ENCODE results near the gene MAPT. TPM values are rescaled to one million over a fixed set of nuclear protein-coding genes. Genes with fewer than 3 reads are reported as not detected.

The MAPT gene
- total and polyA plus RNA-seq, 4 experiments from 2014 or later = 0.22 to 2.1 (median 1.1) TPM

GRCh38 chr17:45915263-45915662 lies 20.9 kb downstream of the MAPT start:
- Mint-ChIP-seq H3K27me3 (peaks cover 3 to 15% of the 10 kb centered on the region in 2 donors), H3K27ac (peak overlapping the region in 1 of 7 donors; percentile 1), H3K4me3 (no peak overlapping the region), H3K9me3 (peaks cover 0 to 10% (median 3%) of the 10 kb centered on the region in 8 donors), H3K36me3 (peaks cover 2 to 8% of the 10 kb centered on the region in 2 donors), H3K4me1 (peaks cover 0 to 4% (median under 1%) of the 10 kb centered on the region in 4 donors)
- intact Hi-C loops (cut with micrococcal nuclease) = no loop called here
- no peak for DNase-seq
- Histone ChIP-seq H3K36me3 (ENCODE audit: insufficient read depth, low read length) (no peaks in the 10 kb centered on the region), H3K27ac (ENCODE audit: low read depth, low read length) (no peak overlapping the region), H3K27me3 (ENCODE audit: insufficient read depth, low read length) (no peaks in the 10 kb centered on the region), H3K9me3 (ENCODE audit: control insufficient read depth in 1 of 2, low read length in 2 of 2) (no peaks in the 10 kb centered on the region), H3K4me3 (ENCODE audit: low read length in 2 of 2) (no peak overlapping the region), H3K4me1 (ENCODE audit: insufficient read depth, low read length) (no peaks in the 10 kb centered on the region)
- CTCF ChIA-PET (ENCODE audit: partially characterized antibody) = no interaction called here
- POLR2A ChIA-PET (ENCODE audit: partially characterized antibody) = no interaction called here

GRCh38 chr17:45917081-45917480 lies 22.7 kb downstream of the MAPT start:
- Histone ChIP-seq H3K36me3 (ENCODE audit: insufficient read depth, low read length) (no peaks in the 10 kb centered on the region), H3K4me3 (ENCODE audit: low read length in 2 of 2) (no peak overlapping the region), H3K27me3 (ENCODE audit: insufficient read depth, low read length) (no peaks in the 10 kb centered on the region), H3K4me1 (ENCODE audit: insufficient read depth, low read length) (no peaks in the 10 kb centered on the region), H3K9me3 (ENCODE audit: control insufficient read depth in 1 of 2, low read length in 2 of 2) (no peaks in the 10 kb centered on the region), H3K27ac (ENCODE audit: low read depth, low read length) (no peak overlapping the region)
- H3K9me3 Mint-ChIP-seq = peaks cover 0 to 7% (median 1%) of the 10 kb centered on the region in 8 donors
- no peak overlapping the region for H3K27ac Mint-ChIP-seq
- DNase-seq = no peak
- CTCF ChIA-PET (ENCODE audit: partially characterized antibody) = no interaction called here
- H3K36me3 Mint-ChIP-seq = peaks cover 2 to 6% of the 10 kb centered on the region in 2 donors
- POLR2A ChIA-PET (ENCODE audit: partially characterized antibody) = no interaction called here
- peaks cover 0 to 4% (median under 1%) of the 10 kb centered on the region in 4 donors for H3K4me1 Mint-ChIP-seq
- H3K27me3 Mint-ChIP-seq = peaks cover 3 to 13% of the 10 kb centered on the region in 2 donors
- no peak overlapping the region for H3K4me3 Mint-ChIP-seq
- intact Hi-C loops (cut with micrococcal nuclease) = no loop called here

GRCh38 chr17:45918241-45918745 lies 23.9 kb downstream of the MAPT start:
- no peaks in the 10 kb centered on the region for H3K4me1 ChIP-seq (ENCODE audit: insufficient read depth, low read length)
- no peaks in the 10 kb centered on the region for H3K9me3 Mint-ChIP-seq

GRCh38 chr17:45919136-45919535 lies 24.8 kb downstream of the MAPT start:
- POLR2A ChIA-PET (ENCODE audit: partially characterized antibody) = no interaction called here
- H3K4me3 ChIP-seq (ENCODE audit: low read length in 2 of 2) = no peak overlapping the region

More at GRCh38 chr17:45918241-45918745, 23.9 kb downstream of the MAPT start:
- POLR2A ChIA-PET (ENCODE audit: partially characterized antibody) = no interaction called here
- intact Hi-C loops (cut with micrococcal nuclease) = no loop called here
- CTCF ChIA-PET (ENCODE audit: partially characterized antibody) = interaction anchor here (2.0 kb wide), 1 partner anchor 29 kb away, joined by 4 read pairs; no protein-coding TSS in a partner anchor
- Mint-ChIP-seq H3K4me3 (no peak overlapping the region), H3K27ac (peak overlapping the region in 1 of 7 donors; percentile 57), H3K27me3 (peaks cover 3 to 9% of the 10 kb centered on the region in 2 donors), H3K4me1 (peaks cover 0 to 4% (median under 1%) of the 10 kb centered on the region in 4 donors), H3K36me3 (peaks cover 0 to 3% of the 10 kb centered on the region in 2 donors)
- no peak overlapping the region for H3K4me3 ChIP-seq (ENCODE audit: low read length in 2 of 2)
- no peaks in the 10 kb centered on the region for H3K27me3 ChIP-seq (ENCODE audit: insufficient read depth, low read length)
- no peaks in the 10 kb centered on the region for H3K9me3 ChIP-seq (ENCODE audit: control insufficient read depth in 1 of 2, low read length in 2 of 2)
- no peaks in the 10 kb centered on the region for H3K36me3 ChIP-seq (ENCODE audit: insufficient read depth, low read length)
- no peak overlapping the region for H3K27ac ChIP-seq (ENCODE audit: low read depth, low read length)
- DNase-seq = no peak

GRCh38 chr17:45920083-45920482 lies 25.7 kb downstream of the MAPT start:
- H3K27me3 Mint-ChIP-seq = peaks cover 3 to 8% of the 10 kb centered on the region in 2 donors
- intact Hi-C loops (cut with micrococcal nuclease) = no loop called here
- no peak for DNase-seq
- H3K4me3 Mint-ChIP-seq = peak overlapping the region in 1 of 8 donors; percentile 22
- H3K4me1 ChIP-seq (ENCODE audit: insufficient read depth, low read length) = no peaks in the 10 kb centered on the region
- CTCF ChIA-PET (ENCODE audit: partially characterized antibody) = no interaction called here
- H3K36me3 Mint-ChIP-seq = peaks cover 0 to 3% of the 10 kb centered on the region in 2 donors
- H3K27ac Mint-ChIP-seq = no peak overlapping the region
- H3K4me1 Mint-ChIP-seq = peaks cover 0 to 3% (median under 1%) of the 10 kb centered on the region in 4 donors
- H3K9me3 ChIP-seq (ENCODE audit: control insufficient read depth in 1 of 2, low read length in 2 of 2) = no peaks in the 10 kb centered on the region
- no peaks in the 10 kb centered on the region for H3K36me3 ChIP-seq (ENCODE audit: insufficient read depth, low read length)
- POLR2A ChIA-PET (ENCODE audit: partially characterized antibody) = no interaction called here
- no peaks in the 10 kb centered on the region for H3K27me3 ChIP-seq (ENCODE audit: insufficient read depth, low read length)
- H3K4me3 ChIP-seq (ENCODE audit: low read length in 2 of 2) = no peak overlapping the region
- H3K27ac ChIP-seq (ENCODE audit: low read depth, low read length) = no peak overlapping the region
- no peaks in the 10 kb centered on the region for H3K9me3 Mint-ChIP-seq

More at GRCh38 chr17:45919136-45919535, 24.8 kb downstream of the MAPT start:
- Mint-ChIP-seq H3K27ac (no peak overlapping the region), H3K4me3 (no peak overlapping the region), H3K4me1 (peaks cover 0 to 4% (median under 1%) of the 10 kb centered on the region in 4 donors), H3K27me3 (peaks cover 3 to 9% of the 10 kb centered on the region in 2 donors), H3K9me3 (no peaks in the 10 kb centered on the region), H3K36me3 (peaks cover 0 to 3% of the 10 kb centered on the region in 2 donors)
- DNase-seq = no peak
- Histone ChIP-seq H3K9me3 (ENCODE audit: control insufficient read depth in 1 of 2, low read length in 2 of 2) (no peaks in the 10 kb centered on the region), H3K36me3 (ENCODE audit: insufficient read depth, low read length) (no peaks in the 10 kb centered on the region), H3K27me3 (ENCODE audit: insufficient read depth, low read length) (no peaks in the 10 kb centered on the region), H3K27ac (ENCODE audit: low read depth, low read length) (no peak overlapping the region), H3K4me1 (ENCODE audit: insufficient read depth, low read length) (no peaks in the 10 kb centered on the region)
- intact Hi-C loops (cut with micrococcal nuclease) = no loop called here
- CTCF ChIA-PET (ENCODE audit: partially characterized antibody) = interaction anchor here (2.0 kb wide), 1 partner anchor 28 kb away, joined by 4 read pairs; no protein-coding TSS in a partner anchor

GRCh38 chr17:45923511-45924268 lies 29.3 kb downstream of the MAPT start:
- no peaks in the 10 kb centered on the region for H3K4me1 ChIP-seq (ENCODE audit: insufficient read depth, low read length)
- CTCF ChIA-PET (ENCODE audit: partially characterized antibody) = no interaction called here
- intact Hi-C loops (cut with micrococcal nuclease) = no loop called here
- DNase-seq = no peak
- POLR2A ChIA-PET (ENCODE audit: partially characterized antibody) = no interaction called here
- no peak overlapping the region for H3K27ac ChIP-seq (ENCODE audit: low read depth, low read length)
- no peaks in the 10 kb centered on the region for H3K9me3 ChIP-seq (ENCODE audit: control insufficient read depth in 1 of 2, low read length in 2 of 2)
- no peaks in the 10 kb centered on the region for H3K36me3 Mint-ChIP-seq
- H3K4me1 Mint-ChIP-seq = no peaks in the 10 kb centered on the region
- H3K27ac Mint-ChIP-seq = no peak overlapping the region
- no peak overlapping the region for H3K4me3 ChIP-seq (ENCODE audit: low read length in 2 of 2)
- H3K4me3 Mint-ChIP-seq = no peak overlapping the region
- no peaks in the 10 kb centered on the region for H3K9me3 Mint-ChIP-seq
- no peaks in the 10 kb centered on the region for H3K27me3 ChIP-seq (ENCODE audit: insufficient read depth, low read length)
- H3K36me3 ChIP-seq (ENCODE audit: insufficient read depth, low read length) = no peaks in the 10 kb centered on the region
- peaks cover 3 to 4% of the 10 kb centered on the region in 2 donors for H3K27me3 Mint-ChIP-seq

- Histone ChIP-seq H3K9me3 (ENCODE audit: control insufficient read depth in 1 of 2, low read length in 2 of 2) (no peaks in the 10 kb centered on the region), H3K27me3 (ENCODE audit: insufficient read depth, low read length) (no peaks in the 10 kb centered on the region), H3K27ac (ENCODE audit: low read depth, low read length) (no peak overlapping the region), H3K4me3 (ENCODE audit: low read length in 2 of 2) (no peak overlapping the region), H3K36me3 (ENCODE audit: insufficient read depth, low read length) (no peaks in the 10 kb centered on the region), H3K4me1 (ENCODE audit: insufficient read depth, low read length) (no peaks in the 10 kb centered on the region)
- peaks cover 3 to 4% of the 10 kb centered on the region in 2 donors for H3K27me3 Mint-ChIP-seq
- intact Hi-C loops (cut with micrococcal nuclease) = no loop called here
- H3K9me3 Mint-ChIP-seq = no peaks in the 10 kb centered on the region
- no peaks in the 10 kb centered on the region for H3K36me3 Mint-ChIP-seq
- POLR2A ChIA-PET (ENCODE audit: partially characterized antibody) = no interaction called here
- CTCF ChIA-PET (ENCODE audit: partially characterized antibody) = no interaction called here
- no peak for DNase-seq
- no peak overlapping the region for H3K4me3 Mint-ChIP-seq
- no peak overlapping the region for H3K27ac Mint-ChIP-seq
- no peaks in the 10 kb centered on the region for H3K4me1 Mint-ChIP-seq
Observed at GRCh38 chr17:45924332-45924820, 30.0 kb downstream of the MAPT start.
